Stimulated activated CD8-positive, alpha-beta memory T cell treated with anti-CD3 and anti-CD28 coated beads, Interleukin-15, amount 100 ng/mL, for 24 hours (primary cell): Measurements from ENCODE around the gene KIF6.

Source experiments
- DNase-seq: peaks from one replicate; pipeline ENCODE4 v3.0.0-alpha.2; 2020; ENCODE audit warnings: low read depth

KIF6 gene

DNA sequence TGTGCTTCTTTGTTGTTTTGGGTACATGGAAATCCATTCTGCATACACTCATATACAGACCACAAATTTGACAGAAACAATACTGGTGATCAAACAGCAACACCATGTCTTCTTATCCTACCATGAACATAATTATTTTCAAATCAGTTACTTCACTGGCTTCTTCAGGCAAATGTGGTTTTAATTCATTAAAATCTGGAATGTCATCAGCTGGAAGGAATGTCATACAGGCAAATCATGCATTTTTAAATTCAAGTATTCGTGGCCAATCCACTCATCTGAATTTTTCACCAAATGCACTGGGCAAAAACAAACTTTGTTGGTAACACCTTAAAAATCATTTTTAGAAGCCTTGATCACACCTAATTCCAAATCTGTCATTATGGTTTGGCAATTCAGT, 59.3 kb downstream of the KIF6 start:
- no peak for DNase-seq

DNA sequence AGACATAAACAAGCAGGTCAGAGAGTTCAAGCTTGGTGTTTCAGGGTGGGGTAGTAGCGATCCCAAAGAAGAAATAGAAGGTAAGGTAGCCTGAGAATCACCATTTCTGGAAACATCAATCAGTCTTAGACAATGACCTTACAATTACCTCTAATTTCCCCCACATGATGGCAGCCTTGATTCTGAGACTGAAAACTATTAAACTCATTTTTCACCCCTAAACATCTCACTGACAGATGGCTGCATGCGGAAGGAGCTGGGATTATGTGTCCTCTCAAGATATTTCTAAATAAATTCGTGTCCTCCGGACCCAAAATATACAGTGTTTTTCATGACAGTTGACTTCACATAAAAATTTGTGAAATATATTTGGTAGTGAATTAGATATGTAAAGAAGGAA, 61.0 kb downstream of the KIF6 start:
- no peak for DNase-seq

DNA sequence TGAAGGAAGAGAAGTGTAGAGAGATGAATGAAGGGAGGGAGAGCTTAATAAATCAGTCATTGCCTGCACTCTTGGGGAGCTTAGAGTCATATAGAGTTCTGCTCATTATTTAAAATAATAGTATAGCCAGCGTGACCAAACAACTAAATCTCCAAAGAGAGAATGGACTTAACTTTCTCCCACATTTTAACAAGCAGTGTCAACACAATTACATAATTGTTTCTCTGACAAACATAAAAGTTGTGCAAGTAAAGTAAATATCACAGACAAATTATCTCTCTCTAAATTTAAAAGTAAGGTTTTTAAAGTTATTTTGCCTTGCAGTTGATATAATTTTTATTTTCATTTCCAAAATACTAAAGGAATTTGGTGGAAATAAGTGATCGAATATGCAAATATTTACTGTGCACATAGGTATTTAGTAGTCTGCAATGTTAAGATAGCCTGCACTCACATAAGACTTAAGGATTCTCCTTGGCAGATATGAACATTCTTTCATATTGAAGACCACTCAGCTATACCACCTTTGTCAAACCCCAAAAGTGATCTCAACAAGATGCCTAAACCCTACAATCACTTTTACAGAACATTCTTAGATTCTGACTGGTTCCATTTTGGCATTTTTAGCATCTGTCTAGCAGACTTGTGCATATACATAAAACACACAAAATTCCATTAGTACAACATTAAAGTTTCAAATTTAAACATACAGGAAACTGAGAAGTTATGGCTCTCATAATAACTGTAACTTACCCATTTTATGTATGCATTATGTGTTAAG, 67.7 kb downstream of the KIF6 start:
- DNase-seq: no peak

DNA sequence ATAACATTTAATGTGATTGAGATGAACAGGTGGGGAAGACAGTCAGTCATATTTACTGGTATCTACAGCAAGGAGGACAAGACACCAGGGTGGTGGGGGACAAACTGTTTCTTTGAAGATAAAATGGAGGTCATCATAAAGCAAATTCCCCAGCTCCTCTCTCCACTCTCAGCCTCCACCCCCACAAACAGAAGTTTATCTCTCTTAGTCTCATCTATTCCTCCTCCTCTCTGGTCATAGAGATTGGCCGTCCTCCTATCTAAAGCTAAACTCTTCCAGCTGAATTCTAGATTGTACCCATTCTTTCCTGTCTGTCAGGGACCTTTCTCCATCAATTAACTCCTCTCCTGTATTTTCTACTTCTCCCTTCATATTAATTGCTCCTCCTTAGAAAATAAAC, 71.1 kb downstream of the KIF6 start:
- DNase-seq: no peak

DNA sequence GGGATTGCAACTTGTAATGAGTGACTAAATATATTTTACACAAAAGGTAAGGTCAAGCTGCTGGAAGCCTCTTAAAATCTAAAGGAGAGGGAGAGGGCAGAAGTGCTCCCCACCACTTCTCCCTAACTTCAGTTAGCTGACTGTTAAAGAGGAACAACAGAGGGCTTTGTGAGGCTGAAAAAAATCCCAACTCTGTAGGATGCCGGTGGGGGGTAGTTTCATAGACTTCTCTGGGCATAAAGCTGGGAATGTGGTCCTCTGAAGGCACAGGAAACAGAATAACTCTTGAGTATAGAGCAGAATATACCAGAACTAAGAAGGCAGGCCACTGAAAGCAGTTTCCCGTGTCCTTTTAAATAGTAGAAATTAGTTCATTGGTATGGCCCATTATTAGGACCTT, 71.6 kb downstream of the KIF6 start:
- DNase-seq: no peak

DNA sequence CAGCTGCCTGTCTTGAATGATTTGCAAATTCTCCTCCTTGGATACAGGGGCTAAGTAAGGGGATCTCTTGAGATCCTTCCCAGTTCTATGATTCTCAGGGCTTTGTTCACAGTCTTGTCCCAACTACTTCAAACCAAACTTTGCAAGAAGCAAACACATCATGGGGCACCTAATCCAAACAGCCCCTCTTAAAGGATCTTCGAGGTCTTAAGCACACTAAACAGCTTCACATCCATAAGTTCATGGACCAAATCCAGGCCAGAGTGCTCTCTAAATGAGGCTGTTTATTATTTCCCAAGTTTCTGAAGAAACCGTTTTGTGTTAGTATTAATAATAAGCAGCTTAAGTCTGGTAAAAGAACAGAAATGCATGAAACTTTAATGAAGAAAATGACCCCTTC, 75.2 kb downstream of the KIF6 start:
- DNase-seq: no peak

DNA sequence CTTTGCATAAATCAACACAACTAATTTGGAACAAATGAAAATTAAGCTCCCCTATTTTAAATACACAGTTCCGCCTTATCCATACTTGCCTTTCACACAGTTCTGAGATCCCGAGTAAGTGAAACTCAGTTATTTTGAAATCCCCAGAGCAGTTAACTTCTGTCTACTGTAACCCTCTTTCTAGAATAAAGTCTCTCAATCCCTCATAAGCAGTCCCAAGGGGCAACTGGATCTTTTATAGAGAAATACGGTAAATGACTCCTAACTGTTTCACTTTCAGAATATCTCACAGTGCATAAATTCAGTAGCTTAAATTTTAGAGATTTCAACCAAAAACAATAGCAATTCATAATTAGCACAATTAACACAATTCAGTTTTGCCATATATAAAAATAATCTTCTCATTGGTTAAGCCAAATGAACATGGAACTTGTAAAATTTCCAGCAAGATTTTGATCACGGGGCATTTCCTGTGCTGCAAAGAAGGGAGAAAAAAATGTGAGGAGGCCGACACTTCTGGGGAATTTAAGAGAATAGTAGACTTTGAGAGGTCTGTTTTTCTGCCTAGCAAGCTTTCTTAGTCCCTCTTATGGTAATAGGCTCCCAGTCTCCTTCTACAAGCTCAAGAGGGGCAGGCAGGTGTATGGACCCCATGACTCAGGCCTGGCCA, 78.3 kb downstream of the KIF6 start:
- DNase-seq: no peak

DNA sequence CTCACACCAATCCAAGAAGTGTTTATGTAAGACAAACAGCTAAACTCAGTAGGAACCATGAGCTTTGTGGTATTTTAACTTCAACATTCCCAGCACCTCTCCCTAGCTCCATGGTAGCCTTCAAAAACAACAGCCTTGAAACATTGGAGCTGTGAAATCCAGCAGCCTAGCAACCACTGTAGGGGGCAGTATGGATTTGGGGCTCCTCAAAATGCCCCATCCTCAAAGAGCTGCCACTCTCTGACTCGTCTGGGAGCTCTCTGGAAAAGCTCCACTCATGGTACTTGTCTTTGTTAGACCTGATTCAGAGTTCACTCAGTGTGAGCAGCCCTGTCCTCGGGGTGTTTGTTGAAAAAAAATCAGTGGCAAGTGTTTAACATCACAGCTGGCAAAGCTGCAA, 82.9 kb downstream of the KIF6 start:
- no peak for DNase-seq

DNA sequence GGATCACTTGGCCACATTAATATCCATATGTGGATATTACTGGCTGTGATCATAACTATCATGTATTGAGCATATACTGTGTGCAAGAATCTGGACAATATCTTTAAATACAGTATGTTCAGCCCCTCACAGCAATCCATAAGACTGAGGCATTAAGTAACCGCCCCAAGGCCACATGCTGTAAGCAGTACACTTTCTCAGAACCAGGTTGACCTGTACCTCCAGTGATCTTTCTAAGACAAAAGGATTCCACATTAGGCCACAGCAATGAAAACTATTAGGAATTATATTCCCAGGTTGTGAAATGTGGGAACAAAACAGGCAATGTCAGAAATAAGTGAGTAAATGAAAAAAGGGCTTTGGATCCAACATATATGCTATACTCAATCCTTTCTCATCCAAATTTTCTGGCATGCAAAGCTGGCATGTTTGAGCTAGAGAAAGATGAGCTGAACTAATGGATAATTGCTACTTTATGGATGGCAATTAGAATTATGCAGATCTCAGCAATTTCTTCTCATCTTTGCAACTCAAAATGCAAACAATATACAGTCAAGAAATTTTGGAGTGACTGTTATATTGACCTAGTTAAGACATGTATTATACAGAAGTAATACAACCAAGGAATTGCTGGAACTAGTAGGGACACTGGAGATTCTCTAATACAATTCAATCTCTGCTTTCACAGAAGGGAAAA, 86.9 kb downstream of the KIF6 start:
- DNase-seq: no peak

DNA sequence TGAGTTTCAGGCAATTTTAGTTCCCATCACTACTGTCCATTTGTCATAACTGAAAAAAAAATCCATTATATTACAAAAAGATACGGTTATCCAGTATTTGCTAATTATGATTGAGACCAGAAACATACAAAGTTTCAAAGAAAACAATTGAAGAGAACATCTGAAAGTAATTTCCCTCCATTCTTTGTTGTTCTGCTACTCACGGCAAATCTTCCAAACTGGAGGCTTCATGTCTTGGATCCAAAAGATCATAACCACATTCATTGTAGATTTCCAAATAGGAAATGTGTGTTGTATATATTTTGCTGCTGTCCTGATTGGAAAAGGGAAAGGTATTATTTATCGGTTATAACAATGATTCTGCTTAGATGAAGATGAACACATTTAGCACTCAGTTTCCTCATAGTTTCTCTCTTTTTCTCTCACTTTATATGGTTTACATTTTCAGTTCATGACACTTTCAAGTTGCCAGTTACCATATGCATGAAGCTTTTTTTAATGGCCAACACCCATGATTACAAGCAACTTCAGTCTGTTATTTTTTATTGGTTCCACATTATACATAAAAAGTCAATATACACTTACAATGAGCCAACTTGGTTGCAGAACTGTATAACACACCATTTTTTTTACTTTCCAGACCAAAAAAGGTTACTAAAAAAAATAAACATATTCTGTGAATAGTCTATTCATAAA, 90.4 kb downstream of the KIF6 start:
- DNase-seq: no peak

DNA sequence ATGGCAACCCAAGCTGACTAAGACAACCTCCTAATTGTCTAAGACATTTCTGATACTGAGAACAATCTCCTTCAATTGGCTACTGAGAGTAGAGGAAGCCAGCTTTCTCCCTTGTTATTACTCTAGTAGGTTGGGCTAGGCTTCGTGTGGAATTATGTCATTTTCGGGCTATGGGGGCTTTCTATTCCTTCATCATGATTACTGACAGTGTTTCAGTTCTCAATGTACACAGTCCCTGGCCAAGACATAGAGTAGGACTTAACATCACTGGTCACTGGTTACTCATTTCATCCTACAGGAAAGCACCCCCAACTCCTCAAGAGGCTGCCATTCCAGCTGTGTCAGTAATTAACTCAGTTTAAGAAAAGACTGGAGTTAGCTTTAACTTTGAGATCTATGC, 100.0 kb downstream of the KIF6 start:
- no peak for DNase-seq

DNA sequence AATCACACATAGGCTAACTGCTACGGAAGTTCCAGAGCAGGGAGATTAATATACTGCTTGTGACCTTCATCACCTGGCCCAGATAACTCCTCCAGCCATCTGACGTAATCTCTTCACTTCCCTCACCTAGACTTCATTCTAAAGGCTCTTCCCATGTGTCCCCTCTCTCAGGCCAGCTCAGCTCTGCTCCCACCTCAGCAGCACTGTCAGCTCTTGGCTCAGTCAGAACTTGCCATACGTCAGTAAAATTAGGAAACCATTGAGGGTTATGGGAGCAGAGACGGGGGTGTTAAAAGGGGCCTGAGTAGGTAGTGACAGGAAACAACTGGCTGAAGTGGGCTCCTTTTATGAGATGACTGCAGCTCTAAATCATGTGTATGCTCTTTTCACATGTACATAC, 101.5 kb downstream of the KIF6 start:
- DNase-seq: no peak

DNA sequence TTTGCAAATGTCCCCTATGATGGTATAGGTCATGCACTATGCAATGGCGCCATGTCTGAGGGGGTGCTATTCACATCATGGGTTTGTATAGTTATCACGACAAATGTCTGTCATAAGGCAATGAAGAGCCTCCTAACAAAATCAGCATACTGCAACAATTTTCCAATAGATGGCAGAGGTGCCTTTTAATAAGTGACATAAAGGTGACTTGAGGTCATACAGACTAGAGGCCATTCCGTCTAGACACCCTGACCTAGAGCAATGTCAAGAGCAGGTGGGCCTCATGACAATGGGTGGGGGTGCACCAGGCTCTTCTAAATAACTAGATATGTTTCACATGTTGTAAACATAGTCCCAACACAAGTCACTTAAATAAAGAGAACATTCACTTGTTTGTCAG, 107.7 kb downstream of the KIF6 start:
- DNase-seq: no peak

DNA sequence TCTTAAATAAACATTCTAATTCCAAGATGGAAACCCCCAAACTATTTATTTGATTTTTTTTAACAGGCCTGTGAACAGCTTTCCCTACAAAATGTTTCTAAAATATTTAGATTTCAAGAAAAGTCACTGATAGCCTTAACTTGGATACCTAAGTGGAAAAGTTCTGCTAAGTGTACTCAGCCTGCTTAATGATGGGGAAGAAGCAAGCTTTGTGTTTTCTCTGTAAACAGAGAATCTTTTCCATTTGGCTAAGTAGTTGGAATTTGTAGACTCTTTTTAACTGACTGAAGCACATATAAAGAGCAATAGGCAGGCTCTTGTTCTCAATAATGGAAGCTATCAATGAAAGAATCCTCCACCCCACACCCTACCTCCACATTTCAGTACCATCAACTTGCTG, 108.2 kb downstream of the KIF6 start:
- no peak for DNase-seq

DNA sequence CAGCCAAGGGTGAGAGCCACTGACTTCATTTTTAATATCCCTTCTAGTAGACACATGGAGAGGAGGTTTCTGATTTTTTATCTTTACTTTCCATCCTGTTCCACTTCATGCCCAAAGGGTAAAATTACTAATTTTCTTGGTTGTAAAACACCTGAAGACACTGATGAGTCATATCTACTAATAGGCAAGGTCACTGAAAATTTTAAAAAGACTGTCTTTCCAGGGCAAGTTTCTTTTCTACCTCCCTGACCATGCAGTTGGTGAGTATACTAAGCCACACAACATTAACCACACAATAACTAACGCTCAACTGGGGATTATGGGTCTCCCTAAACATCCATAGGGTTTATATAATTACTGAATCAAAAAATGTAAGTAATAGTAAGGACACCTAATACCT, 109.6 kb downstream of the KIF6 start:
- no peak for DNase-seq

DNA sequence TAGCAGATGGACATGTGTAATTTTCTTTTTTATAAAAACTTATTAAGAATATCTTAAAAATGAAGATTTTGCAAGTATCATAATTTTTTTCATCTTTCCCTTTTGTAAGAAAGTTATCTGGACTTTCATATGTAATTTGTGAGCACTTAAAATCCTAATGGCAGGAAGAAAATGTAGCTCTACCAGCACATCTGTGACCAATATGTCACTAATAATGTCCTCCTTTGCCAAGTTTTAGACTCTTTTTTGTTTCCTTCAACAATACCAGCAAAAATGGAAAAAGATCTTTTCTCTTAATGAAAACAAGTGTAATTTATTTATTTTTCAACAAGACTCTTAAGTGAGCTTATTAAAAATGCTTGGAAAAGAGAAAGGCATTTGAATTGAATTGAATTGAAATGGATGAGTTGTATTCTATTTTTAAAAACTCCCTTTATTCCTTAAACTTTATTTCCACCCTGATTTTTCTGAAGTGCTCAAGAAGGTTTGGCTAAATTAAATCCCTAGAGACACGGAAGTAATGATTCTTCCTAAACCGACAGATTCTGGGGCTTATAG, 110.7 kb downstream of the KIF6 start:
- no peak for DNase-seq

DNA sequence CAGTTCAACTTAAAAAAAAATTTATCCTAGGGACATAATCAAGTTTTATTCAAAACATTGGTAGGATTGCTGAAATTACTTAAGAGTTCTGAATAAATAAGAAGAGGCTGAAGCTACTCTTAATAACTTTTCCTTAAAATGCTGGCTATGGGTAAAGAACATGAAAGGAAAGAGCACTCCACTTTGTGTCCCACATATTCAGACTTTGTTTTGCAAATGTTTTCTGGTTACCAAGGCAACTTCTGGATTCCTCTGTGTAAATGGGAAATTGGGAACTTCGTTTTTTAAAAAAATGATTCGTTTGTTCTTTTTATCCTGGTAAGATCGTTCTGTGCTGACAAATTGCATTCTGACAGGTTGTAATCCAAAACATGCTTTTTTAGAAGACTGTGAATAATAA, 115.0 kb downstream of the KIF6 start:
- no peak for DNase-seq

DNA sequence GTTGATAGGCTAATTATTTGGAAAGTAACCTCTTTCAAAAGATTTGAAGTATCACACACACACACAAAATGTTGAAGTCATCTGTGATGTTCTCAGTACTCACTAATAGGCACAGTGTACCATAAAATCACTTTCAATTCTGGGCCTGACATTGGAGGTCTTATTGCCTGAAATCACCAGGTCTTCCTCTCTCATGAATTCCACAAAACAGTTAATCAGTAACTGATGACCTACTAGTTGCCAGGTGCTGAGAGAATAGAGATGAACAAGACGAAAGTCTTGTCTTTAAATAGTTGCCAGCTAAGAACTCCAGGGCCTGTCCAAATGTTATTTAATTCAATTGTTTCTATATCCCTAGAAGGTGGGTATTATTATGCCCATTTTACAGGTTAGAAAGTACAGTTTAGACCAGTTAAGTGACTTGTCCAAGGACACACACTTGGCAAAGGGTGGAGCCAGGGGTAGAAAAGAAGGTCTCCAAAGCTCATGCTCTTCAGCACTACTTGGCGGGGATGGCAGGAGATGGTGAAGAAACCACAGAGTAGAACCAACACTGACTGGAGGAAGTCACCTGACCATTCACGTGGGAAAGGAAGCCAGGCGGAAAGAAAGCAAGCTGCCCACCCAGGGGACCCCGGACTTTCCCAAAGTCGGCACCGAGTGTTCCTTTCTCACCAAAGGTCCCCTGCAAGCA, 116.4 kb downstream of the KIF6 start:
- DNase-seq: no peak

DNA sequence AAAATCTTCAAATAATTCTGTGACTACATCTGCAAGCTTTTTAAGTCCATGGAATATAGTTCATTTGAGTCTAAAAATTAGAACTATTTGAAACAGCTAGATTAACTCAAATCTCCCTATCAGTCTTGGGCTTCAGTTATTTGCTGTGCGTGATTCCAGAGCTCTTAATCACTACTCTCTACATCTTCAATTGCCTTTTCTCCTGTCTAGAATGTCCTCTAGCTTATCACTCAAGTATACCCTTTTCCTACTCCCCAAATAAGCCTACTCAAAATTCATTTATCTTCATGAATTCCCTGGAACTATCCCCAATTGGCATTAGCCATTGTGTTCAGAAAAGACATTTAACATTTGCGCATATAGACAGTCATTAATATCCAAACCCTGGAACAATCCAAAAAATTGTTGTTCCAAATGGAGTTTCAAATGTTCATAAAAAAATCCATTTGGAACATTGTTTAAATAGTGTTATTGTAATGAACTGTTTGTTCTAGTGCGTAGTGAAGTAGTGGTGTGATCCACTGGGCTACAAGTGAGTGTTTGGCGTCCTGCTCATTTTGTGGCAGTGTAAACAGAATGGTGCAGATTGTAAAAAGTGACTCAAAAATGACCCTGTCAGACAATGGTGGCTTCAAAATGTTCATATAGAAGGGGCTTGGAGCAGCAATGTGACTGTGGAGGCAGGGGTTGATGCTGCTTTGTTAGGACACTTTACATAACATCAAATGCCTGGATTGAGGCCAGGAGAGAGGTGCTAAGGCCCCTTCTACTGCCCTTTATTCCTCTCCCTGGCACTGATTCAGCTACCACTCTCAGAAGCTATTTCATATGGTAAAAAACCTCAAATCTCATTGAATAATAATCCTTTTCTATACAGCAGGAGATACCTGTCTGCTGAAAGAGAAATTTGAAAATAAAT, 122.3 kb downstream of the KIF6 start:
- DNase-seq: no peak

DNA sequence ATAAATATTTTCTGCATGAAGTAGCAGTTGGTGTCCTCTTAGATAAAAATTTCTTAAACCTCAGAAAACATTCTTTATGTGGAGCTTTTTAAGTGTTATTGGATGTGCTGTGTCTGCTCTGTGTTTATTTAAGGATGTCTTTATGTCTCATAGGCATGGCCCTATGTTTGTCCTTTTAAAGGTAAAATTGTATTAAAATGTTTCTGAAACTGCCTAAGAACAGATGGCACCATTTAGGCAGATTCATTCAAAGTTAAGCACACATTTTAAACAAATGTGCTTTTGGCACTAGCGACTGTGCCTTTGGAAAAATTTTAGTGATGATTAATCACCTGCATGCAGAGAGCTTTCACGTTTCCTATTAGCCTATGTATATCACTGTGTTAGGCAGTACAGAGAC, 125.2 kb downstream of the KIF6 start:
- DNase-seq: no peak

DNA sequence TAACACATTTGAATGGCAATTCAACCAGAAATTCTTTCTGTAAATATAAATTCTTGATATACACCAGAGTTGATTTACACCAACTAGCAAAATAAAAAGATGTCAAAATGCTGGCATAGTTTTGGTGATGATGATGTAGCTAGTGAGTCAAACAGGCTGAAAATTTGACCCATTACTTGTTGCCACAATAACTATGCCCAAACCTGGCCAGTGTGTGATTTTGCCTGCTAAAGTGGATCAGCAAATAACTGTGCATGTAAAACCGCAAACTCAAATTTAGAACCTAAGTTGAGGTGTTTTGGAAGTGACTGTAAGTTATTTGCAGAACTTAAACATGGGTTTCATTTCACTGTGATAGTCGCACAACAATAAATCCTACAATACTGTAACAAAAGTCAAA, 125.9 kb downstream of the KIF6 start:
- no peak for DNase-seq
